GM12878 (cell line): ENCODE results near the gene CENPQ.

Experiments used
- TF ChIP-seq, protein P1 (sequence below): IDR thresholded peaks from 2 replicates; pipeline ENCODE4 v1.6.1; 2011; ENCODE audit warnings: borderline replicate concordance, low read depth, mild to moderate bottlenecking, moderate library complexity, low read length; ENCODE audit not compliant: insufficient read depth, poor library complexity, severe bottlenecking
- TF ChIP-seq, protein P2 (sequence below): IDR thresholded peaks from 2 replicates; pipeline ENCODE4 v1.6.1; 2011; ENCODE audit warnings: borderline replicate concordance, low read depth, mild to moderate bottlenecking, moderate library complexity, mixed read lengths, low read length; ENCODE audit not compliant: insufficient read depth; ENCODE audit errors: extremely low read length

DNA sequence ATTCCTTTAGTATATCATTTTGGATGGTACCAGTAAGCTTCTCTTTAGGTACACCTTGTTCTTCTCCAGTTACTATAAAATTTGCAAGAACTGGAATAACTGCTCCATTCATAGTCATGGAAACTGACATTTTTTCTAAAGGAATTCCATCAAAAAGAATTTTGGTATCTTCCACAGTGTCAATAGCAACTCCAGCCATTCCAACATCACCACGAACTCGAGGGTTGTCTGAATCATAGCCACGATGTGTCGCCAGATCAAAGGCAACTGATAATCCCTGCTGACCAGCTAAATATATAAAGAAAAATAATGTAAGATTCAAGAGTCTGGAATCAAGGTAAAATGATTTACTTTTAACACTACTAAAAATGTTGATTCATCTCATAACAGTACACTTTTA is 5.4 kb upstream of the CENPQ start:
- TF ChIP-seq, protein P1, sequence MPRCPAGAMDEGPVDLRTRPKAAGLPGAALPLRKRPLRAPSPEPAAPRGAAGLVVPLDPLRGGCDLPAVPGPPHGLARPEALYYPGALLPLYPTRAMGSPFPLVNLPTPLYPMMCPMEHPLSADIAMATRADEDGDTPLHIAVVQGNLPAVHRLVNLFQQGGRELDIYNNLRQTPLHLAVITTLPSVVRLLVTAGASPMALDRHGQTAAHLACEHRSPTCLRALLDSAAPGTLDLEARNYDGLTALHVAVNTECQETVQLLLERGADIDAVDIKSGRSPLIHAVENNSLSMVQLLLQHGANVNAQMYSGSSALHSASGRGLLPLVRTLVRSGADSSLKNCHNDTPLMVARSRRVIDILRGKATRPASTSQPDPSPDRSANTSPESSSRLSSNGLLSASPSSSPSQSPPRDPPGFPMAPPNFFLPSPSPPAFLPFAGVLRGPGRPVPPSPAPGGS, result no peak
- TF ChIP-seq, protein P2, sequence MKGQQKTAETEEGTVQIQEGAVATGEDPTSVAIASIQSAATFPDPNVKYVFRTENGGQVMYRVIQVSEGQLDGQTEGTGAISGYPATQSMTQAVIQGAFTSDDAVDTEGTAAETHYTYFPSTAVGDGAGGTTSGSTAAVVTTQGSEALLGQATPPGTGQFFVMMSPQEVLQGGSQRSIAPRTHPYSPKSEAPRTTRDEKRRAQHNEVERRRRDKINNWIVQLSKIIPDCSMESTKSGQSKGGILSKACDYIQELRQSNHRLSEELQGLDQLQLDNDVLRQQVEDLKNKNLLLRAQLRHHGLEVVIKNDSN, result no peak
